Stomach (tissue), 19 donors: ENCODE results near the gene DEFB127. TPM values are rescaled to one million over a fixed set of nuclear protein-coding genes. Genes with fewer than 3 reads are reported as not detected.
"Not testable (repeated sequence)": the region's sequence is repeated elsewhere in the genome, so short reads cannot be mapped to it uniquely, and the experiment has no call there.

Source experiments
- DNase-seq, 2 donors: peaks; one replicate each; pipeline versions ENCODE4 v3.0.0 to v3.0.0-alpha.2; 2013 to 2019
- H3K27ac ChIP-seq, 5 donors: fragments of 200-600 bp in 4 of 5; sonication (generic) in 4 of 5; one replicate each; pipeline ENCODE4 v1.5.1; 2013 to 2019; ENCODE audit warnings: mild to moderate bottlenecking in 1 of 5, moderate library complexity in 1 of 5
- H3K27me3 ChIP-seq, 3 donors: fragments of 200-600 bp; sonication (generic); one replicate each; pipeline ENCODE4 v1.5.1; 2017 to 2019; ENCODE audit warnings: mixed run types in 1 of 3
- H3K36me3 ChIP-seq, 4 donors: fragments of 200-600 bp; sonication (generic); 1 replicate in 3 of 4; 2 replicates in 1 of 4; pipeline ENCODE4 v1.5.1; 2016 to 2019
- H3K4me1 ChIP-seq, 4 donors: fragments of 200-600 bp; sonication (generic); one replicate each; pipeline ENCODE4 v1.5.1; 2016 to 2019
- H3K4me3 ChIP-seq, 4 donors: fragments of 200-600 bp; sonication (generic) in 3 of 4; one replicate each; pipeline ENCODE4 v1.5.1; 2016 to 2019; ENCODE audit warnings: mild to moderate bottlenecking in 1 of 4
- H3K9me3 ChIP-seq, 4 donors: fragments of 200-600 bp; sonication (generic); one replicate each; pipeline ENCODE4 v1.5.1; 2016 to 2019
- EP300 ChIP-seq: sonication (generic); formaldehyde crosslinking; IDR thresholded peaks from one replicate; pipeline ENCODE4 v1.6.1; 2017; ENCODE audit warnings: antibody characterized with exemption
- POLR2A ChIP-seq, 4 donors: fragments of 450-650 bp; IDR thresholded peaks; one replicate each; pipeline ENCODE4 v1.6.1; 2016; ENCODE audit warnings: antibody characterized with exemption in 4 of 4, control low read depth in 2 of 4, mild to moderate bottlenecking in 1 of 4, moderate library complexity in 1 of 4
- POLR2AphosphoS5 ChIP-seq, 3 donors: sonication (generic); formaldehyde crosslinking; IDR thresholded peaks; one replicate each; pipeline ENCODE4 v1.6.1; 2016; ENCODE audit warnings: antibody characterized with exemption in 3 of 3
- WGBS, 5 donors: extraction: QIAGEN DNeasy Blood & Tissue Kit in 3 of 5; methylation state at CpG; one replicate each; pipeline versions ENCODE4 v1.1.5 to v1.1.7; 2013 to 2018; 5-methylcytosine and 5-hydroxymethylcytosine counted together
- intact Hi-C: fragments of 100-400 bp; cut with DNase I; formaldehyde crosslinking; loops from one replicate; pipeline ENCODE4 v1.15.1; 2023; ENCODE audit warnings: low total_unique reads
- long read RNA-seq, 10 donors: transcript quantifications; one replicate each; lab custom pipeline, GENCODE V29; 2026
- polyA plus RNA-seq, 3 donors: library from polyadenylated mRNA; stranded (reverse); fragments of 200-250 nt; gene quantifications; one replicate each; pipeline ENCODE4 v1.2.3, GENCODE V29; 2013
- total RNA-seq, 5 donors: library from RNA; depleted of rRNA; stranded (reverse); fragments of >200 nt; gene quantifications; one replicate each; pipeline versions ENCODE4 v1.1.0 to v1.2.3, GENCODE V29; 2014 to 2016
- TF ChIP-seq, protein P1 (sequence below), 7 experiments: fragments of 450-650 bp in 4 of 7; fragments of 200-600 bp in 3 of 7; sonication (generic) in 3 of 7; IDR thresholded peaks; one replicate each; pipeline ENCODE4 v1.5.1; 2016 to 2019; ENCODE audit warnings: antibody characterized with exemption in 7 of 7, control low read depth in 2 of 7, mild to moderate bottlenecking in 1 of 7
- donor health status: healthy with polysubstance abuse.
- donor health status: Bipolar disorder and iron deficiency.
- donor health status: healthy.

The DEFB127 gene
- total RNA-seq, result not detected
- not detected for polyA plus RNA-seq
- long read RNA-seq, donor 1, result 0 reads
- long read RNA-seq, donor 2, result 0 reads
- long read RNA-seq, donor 3, result 0 reads
- long read RNA-seq, donor 4, result 0 reads
- long read RNA-seq, donor 5, result 0 reads
- long read RNA-seq, donor 6, result 0 reads
- long read RNA-seq, donor 7, result 0 reads
- long read RNA-seq, donor 8, result 0 reads
- long read RNA-seq, donor 9, result 0 reads
- long read RNA-seq, donor 10, result 0 reads

DNA sequence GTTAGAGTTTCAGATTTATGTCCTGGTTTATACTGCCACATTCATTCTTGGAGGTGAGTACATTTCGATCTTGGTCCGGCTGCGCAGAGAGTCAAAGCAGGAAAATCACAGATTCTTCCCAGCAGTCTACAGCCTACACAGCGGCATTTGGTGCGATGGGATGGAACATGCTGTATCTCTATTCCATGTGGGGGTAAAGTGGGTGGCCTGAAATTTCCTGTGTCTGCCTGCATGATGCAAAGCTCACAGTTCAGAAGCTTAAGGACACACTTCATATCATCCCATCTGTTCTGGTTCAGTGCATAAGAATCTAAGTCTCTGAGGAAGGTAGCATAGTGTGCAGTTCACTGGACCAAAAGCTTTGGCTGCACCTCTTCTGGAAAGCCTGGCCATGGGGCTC lies at the start of gene DEFB127:
DEFB127 (plus strand) TSS at position 301 of the 400 bp plus-strand sequence; CDS start at position 392, 91 bp downstream.
- Histone ChIP-seq H3K9me3 (no peaks in the 10 kb centered on the region), H3K4me3 (no peak within 1 kb of the TSS), H3K27me3 (peaks cover 0 to 8% (median 8%) of the 10 kb centered on the region in 3 donors), H3K36me3 (no peaks in the 10 kb centered on the region), H3K27ac (no peak within 1 kb of the TSS), H3K4me1 (no peaks in the 10 kb centered on the region)
- TF ChIP-seq EP300 (no peak), POLR2A (IDR thresholded peaks at IDR 0.05) (no peak), POLR2AphosphoS5 (IDR thresholded peaks at IDR 0.05) (no peak)
- TF ChIP-seq, protein P1, sequence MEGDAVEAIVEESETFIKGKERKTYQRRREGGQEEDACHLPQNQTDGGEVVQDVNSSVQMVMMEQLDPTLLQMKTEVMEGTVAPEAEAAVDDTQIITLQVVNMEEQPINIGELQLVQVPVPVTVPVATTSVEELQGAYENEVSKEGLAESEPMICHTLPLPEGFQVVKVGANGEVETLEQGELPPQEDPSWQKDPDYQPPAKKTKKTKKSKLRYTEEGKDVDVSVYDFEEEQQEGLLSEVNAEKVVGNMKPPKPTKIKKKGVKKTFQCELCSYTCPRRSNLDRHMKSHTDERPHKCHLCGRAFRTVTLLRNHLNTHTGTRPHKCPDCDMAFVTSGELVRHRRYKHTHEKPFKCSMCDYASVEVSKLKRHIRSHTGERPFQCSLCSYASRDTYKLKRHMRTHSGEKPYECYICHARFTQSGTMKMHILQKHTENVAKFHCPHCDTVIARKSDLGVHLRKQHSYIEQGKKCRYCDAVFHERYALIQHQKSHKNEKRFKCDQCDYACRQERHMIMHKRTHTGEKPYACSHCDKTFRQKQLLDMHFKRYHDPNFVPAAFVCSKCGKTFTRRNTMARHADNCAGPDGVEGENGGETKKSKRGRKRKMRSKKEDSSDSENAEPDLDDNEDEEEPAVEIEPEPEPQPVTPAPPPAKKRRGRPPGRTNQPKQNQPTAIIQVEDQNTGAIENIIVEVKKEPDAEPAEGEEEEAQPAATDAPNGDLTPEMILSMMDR (IDR thresholded peaks at IDR 0.05), result no peak
- DNase-seq, result no peak
- intact Hi-C loops, result no loop called here
- 88 to 99% (median 94%) methylated on average over 5 of the region's 5 CpGs for WGBS, 5 donors

GRCh38 chr20:112396-112795 lies 44.9 kb upstream of the DEFB127 start:
- H3K27ac ChIP-seq, result no peak overlapping the region
- H3K4me1 ChIP-seq, result no peaks in the 10 kb centered on the region
- H3K9me3 ChIP-seq, result peaks cover 0 to 13% (median 5%) of the 10 kb centered on the region in 4 donors
- no peak for TF ChIP-seq POLR2AphosphoS5 (IDR thresholded peaks at IDR 0.05)
- no peak for TF ChIP-seq POLR2A (IDR thresholded peaks at IDR 0.05)
- TF ChIP-seq EP300, result no peak
- H3K27me3 ChIP-seq, result peaks cover 0 to 18% (median 0%) of the 10 kb centered on the region in 3 donors
- H3K36me3 ChIP-seq, result no peaks in the 10 kb centered on the region
- intact Hi-C loops, result no loop called here
- no peak for DNase-seq
- no peak overlapping the region for H3K4me3 ChIP-seq

DNA sequence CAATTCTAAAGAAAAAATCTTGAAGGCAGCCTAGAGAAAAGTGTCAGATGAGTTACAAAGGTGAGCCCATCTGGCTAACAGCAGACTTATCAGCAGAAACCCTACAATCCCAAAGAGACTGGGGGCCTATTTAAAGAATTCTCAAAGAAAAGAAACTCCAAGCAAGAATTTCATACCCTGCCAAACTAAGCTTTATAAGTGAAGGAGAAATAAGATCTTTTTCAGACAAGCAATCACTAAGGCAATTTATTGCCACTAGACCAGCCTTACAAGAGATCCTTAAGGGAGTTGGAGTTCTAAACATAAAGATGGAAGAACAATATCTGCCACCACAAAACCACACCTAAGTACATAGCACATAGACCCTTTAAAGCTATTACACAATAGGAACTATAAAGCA lies 39.7 kb upstream of the DEFB127 start:
- intact Hi-C loops, result no loop called here
- Histone ChIP-seq H3K9me3 (peaks cover 0 to 18% (median 11%) of the 10 kb centered on the region in 4 donors), H3K4me1 (no peaks in the 10 kb centered on the region), H3K27me3 (peaks cover 0 to 31% (median 6%) of the 10 kb centered on the region in 3 donors), H3K27ac (no peak overlapping the region), H3K4me3 (no peak overlapping the region), H3K36me3 (no peaks in the 10 kb centered on the region)
- TF ChIP-seq EP300, result no peak
- no peak for TF ChIP-seq POLR2A (IDR thresholded peaks at IDR 0.05)
- TF ChIP-seq, protein P1 (IDR thresholded peaks at IDR 0.05), result no peak
- no peak for TF ChIP-seq POLR2AphosphoS5 (IDR thresholded peaks at IDR 0.05)
- DNase-seq, result no peak

GRCh38 chr20:129786-130323 lies 27.4 kb upstream of the DEFB127 start:
- H3K27me3 ChIP-seq, H3K36me3 ChIP-seq, H3K4me3 ChIP-seq, H3K27ac ChIP-seq, H3K4me1 ChIP-seq, DNase-seq, intact Hi-C loops, H3K9me3 ChIP-seq: not testable (repeated sequence)
- WGBS, 5 donors, result 82 to 95% (median 90%) methylated on average over 22 to 27 of the region's 28 CpGs

DNA sequence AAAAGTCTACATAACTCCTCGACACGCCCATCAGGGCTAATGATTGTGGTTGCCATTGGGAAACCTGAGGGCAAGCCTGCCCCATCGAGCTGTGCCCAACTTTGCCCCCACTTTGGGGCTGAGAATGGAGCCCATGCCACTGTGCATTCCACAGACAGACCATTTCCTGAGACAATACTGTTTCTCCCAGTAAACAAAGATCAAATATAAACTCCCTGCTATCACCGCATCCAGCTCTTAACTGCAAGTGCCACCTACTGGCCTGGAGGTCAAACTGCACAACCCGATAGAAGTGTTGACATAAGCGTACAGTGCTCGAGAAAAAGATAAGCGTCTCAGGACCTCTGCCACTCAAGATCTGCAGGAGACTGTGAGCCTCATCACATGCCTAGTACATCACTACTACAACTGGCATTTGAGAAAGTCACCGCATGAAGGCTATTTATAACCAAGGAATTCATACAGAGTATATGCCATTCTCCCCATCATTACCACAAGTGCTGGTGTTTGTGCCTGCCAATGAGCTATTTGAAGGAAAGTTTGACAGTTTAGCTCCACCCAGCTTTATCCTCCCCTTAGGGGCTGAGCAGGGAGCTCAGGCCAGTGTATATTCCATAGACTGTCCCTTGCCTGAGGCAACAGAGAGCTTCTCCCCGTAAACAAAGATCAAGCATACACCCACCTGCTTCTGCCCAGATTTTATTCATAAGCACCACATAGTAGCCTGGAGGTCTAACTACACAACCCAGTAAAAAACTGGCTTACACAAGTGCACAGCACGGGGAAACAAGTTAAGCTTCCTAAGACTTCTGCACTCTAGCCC lies 19.4 kb upstream of the DEFB127 start:
- Histone ChIP-seq H3K4me3 (no peak overlapping the region), H3K36me3 (no peaks in the 10 kb centered on the region), H3K9me3 (peaks cover 0 to 9% (median 4%) of the 10 kb centered on the region in 4 donors), H3K27ac (no peak overlapping the region), H3K27me3 (peaks cover 0 to 30% (median 7%) of the 10 kb centered on the region in 3 donors), H3K4me1 (no peaks in the 10 kb centered on the region)
- no peak for TF ChIP-seq POLR2A (IDR thresholded peaks at IDR 0.05)
- TF ChIP-seq, protein P1 (IDR thresholded peaks at IDR 0.05), result no peak
- no peak for TF ChIP-seq POLR2AphosphoS5 (IDR thresholded peaks at IDR 0.05)
- TF ChIP-seq EP300, result no peak
- intact Hi-C loops, result no loop called here
- 72 to 81% (median 75%) methylated on average over 11 of the region's 11 CpGs for WGBS, 5 donors
- DNase-seq, result no peak
